GM12878 (cell line): ENCODE data around the gene VAV2. TPM values are rescaled to one million over a fixed set of nuclear protein-coding genes. Genes with fewer than 3 reads are reported as not detected.

Source experiments
- E4F1 ChIP-seq: fragments of 450-650 bp; IDR thresholded peaks from 2 replicates; pipeline ENCODE4 v1.6.1; 2018; ENCODE audit warnings: borderline replicate concordance, mild to moderate bottlenecking; ENCODE audit not compliant: partially characterized antibody
- KAT2A ChIP-seq: conservative IDR thresholded peaks from 2 replicates; pipeline ENCODE4 v1.6.1; 2011; ENCODE audit warnings: low read depth, low read length; ENCODE audit not compliant: control insufficient read depth
- WRNIP1 ChIP-seq: IDR thresholded peaks from 2 replicates; pipeline ENCODE4 v1.6.1; 2011; ENCODE audit warnings: low read depth, low read length, improper control_type of control experiment, borderline replicate concordance
- ZNF592 ChIP-seq: fragments of 450-650 bp; IDR thresholded peaks from 2 replicates; pipeline ENCODE4 v1.6.1; 2017; ENCODE audit warnings: mild to moderate bottlenecking, moderate library complexity
- polyA plus RNA-seq, 11 experiments: library from polyadenylated mRNA; depleted of rRNA in 4 of 11; unstranded in 6 of 11; stranded (reverse) in 5 of 11; fragments of >200 nt; fragmentation: Nextera tagmentation in 4 of 11; fragmentation: Illumina TruSeq in 1 of 11; extraction: Ambion mirVana in 4 of 11; extraction: Trizol in 1 of 11; gene quantifications; 1 replicate in 1 of 11; 2 replicates in 10 of 11; pipeline versions ENCODE4 v1.2.1 to v1.2.3, GENCODE V29; 2011 to 2016; ENCODE audit warnings: inconsistent platforms in 2 of 11, missing spikeins in 2 of 11, low read depth in 1 of 11
- total RNA-seq, 4 experiments: library from RNA; depleted of rRNA in 3 of 4; stranded (reverse); fragments of >200 nt in 3 of 4; fragmentation: Illumina TruSeq in 1 of 4; extraction: Trizol in 1 of 4; gene quantifications; 2 replicates each; pipeline versions ENCODE4 v1.2.1 to v1.2.3, GENCODE V29; 2013 to 2021
- TF ChIP-seq, protein P1 (sequence below): fragments of 150-350 bp; IDR thresholded peaks from 2 replicates; pipeline ENCODE4 v1.6.1; 2014; ENCODE audit warnings: mild to moderate bottlenecking, low read depth, low read length
- TF ChIP-seq, protein P2 (sequence below): fragments of 450-650 bp; conservative IDR thresholded peaks from 2 replicates; pipeline ENCODE4 v1.6.1; 2017; ENCODE audit warnings: mild to moderate bottlenecking, moderate library complexity
- TF ChIP-seq, protein P3 (sequence below): fragments of 450-650 bp; IDR thresholded peaks from 2 replicates; pipeline ENCODE4 v1.6.1; 2016; ENCODE audit warnings: mild to moderate bottlenecking, moderate library complexity, borderline replicate concordance

Gene VAV2
- total and polyA plus RNA-seq, 10 of the 15 experiments (the other 5 are each of a cell fraction or from before 2014, with no cell fraction given), result 0.13 to 43.9 (median 16.9) TPM

DNA sequence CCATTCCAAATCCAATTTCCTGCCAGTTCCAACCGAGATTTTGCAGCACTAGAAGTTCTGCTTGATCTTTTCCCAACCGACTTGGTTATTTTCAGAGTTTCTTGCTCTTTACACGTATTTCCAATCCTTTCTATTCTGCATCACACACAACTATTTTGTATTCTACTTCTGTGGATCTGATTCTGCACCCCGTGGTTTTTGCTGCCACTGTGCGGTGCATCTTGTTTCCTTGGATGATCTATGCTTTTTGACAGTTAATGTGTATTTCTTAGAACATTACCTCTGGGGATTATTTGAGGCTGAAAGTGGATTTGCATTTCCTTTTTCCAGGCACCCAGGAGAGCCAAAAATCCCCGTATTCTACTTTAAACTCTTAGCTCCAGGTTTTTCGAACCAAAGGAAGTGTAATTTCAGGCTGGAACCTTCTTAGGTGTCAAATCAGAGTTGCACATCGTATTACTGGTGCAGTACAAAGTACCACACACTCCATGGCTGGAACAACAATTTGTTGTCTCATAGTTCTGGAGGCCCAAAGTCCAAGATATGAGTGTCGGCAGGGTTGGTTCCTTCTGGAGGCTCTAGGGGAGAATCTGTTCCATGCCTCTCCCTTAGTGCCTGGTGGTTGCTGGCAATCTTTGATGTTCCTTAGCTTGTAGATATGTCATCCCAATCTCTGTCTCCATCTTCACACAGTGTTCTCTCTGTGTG, 239.2 kb downstream of the VAV2 start (continued):
- TF ChIP-seq ZNF592 (no peak), WRNIP1 (no peak), E4F1 (no peak), KAT2A (no peak)
- TF ChIP-seq, protein P1, sequence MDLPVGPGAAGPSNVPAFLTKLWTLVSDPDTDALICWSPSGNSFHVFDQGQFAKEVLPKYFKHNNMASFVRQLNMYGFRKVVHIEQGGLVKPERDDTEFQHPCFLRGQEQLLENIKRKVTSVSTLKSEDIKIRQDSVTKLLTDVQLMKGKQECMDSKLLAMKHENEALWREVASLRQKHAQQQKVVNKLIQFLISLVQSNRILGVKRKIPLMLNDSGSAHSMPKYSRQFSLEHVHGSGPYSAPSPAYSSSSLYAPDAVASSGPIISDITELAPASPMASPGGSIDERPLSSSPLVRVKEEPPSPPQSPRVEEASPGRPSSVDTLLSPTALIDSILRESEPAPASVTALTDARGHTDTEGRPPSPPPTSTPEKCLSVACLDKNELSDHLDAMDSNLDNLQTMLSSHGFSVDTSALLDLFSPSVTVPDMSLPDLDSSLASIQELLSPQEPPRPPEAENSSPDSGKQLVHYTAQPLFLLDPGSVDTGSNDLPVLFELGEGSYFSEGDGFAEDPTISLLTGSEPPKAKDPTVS, result no peak
- TF ChIP-seq, protein P2, sequence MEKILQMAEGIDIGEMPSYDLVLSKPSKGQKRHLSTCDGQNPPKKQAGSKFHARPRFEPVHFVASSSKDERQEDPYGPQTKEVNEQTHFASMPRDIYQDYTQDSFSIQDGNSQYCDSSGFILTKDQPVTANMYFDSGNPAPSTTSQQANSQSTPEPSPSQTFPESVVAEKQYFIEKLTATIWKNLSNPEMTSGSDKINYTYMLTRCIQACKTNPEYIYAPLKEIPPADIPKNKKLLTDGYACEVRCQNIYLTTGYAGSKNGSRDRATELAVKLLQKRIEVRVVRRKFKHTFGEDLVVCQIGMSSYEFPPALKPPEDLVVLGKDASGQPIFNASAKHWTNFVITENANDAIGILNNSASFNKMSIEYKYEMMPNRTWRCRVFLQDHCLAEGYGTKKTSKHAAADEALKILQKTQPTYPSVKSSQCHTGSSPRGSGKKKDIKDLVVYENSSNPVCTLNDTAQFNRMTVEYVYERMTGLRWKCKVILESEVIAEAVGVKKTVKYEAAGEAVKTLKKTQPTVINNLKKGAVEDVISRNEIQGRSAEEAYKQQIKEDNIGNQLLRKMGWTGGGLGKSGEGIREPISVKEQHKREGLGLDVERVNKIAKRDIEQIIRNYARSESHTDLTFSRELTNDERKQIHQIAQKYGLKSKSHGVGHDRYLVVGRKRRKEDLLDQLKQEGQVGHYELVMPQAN, result no peak
- TF ChIP-seq, protein P3, sequence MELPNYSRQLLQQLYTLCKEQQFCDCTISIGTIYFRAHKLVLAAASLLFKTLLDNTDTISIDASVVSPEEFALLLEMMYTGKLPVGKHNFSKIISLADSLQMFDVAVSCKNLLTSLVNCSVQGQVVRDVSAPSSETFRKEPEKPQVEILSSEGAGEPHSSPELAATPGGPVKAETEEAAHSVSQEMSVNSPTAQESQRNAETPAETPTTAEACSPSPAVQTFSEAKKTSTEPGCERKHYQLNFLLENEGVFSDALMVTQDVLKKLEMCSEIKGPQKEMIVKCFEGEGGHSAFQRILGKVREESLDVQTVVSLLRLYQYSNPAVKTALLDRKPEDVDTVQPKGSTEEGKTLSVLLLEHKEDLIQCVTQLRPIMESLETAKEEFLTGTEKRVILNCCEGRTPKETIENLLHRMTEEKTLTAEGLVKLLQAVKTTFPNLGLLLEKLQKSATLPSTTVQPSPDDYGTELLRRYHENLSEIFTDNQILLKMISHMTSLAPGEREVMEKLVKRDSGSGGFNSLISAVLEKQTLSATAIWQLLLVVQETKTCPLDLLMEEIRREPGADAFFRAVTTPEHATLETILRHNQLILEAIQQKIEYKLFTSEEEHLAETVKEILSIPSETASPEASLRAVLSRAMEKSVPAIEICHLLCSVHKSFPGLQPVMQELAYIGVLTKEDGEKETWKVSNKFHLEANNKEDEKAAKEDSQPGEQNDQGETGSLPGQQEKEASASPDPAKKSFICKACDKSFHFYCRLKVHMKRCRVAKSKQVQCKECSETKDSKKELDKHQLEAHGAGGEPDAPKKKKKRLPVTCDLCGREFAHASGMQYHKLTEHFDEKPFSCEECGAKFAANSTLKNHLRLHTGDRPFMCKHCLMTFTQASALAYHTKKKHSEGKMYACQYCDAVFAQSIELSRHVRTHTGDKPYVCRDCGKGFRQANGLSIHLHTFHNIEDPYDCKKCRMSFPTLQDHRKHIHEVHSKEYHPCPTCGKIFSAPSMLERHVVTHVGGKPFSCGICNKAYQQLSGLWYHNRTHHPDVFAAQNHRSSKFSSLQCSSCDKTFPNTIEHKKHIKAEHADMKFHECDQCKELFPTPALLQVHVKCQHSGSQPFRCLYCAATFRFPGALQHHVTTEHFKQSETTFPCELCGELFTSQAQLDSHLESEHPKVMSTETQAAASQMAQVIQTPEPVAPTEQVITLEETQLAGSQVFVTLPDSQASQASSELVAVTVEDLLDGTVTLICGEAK, result no peak
- TF ChIP-seq, all 136 proteins: peak for 0
